Measurements from ENCODE around the gene RHPN2.

The RHPN2 gene

DNA sequence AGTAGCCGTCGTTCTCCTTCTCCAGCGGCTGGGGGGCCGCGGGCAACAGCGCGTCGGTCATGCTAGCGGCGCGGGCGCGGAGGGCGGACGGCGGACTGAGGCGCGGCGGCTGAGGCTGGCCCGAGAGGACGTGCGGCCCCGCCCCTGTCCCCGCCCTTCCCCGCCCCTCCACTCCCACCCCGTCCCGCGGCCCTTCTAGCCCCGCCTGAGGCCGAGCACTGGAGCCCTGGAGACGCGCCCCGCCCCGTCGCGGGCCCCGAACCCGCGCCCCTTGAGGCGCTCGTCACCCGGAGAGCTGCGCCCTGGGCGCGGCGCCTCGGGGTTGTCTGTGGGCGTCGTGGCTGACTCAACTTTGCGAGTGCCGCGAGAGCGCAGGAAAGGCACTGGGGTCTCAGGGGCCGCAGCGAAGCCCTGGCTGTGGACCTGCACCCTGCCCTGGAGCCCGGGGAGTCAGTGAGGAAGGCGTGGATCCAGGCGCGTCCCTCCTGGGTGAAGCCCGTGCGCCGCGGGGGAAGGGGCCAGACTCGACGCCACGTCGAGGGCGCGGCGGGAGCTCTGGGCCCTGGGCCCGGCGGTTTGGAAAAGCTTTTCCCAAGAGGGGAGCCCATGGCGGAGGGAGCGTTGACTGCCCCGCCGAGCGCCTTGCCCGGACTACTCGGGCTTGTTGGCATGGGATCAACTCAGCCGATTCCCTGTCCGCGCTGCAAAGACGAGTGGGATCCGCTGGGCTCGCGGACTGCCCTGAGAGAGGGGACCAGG, at the start of gene RHPN2:
TSS of gene RHPN2 (minus strand) at position 97 of the 759 bp plus-strand sequence. CDS start at position 61, 36 bp downstream.
- peak; percentile 78 for DNase-seq (ENCODE audit: low spot score)

DNA sequence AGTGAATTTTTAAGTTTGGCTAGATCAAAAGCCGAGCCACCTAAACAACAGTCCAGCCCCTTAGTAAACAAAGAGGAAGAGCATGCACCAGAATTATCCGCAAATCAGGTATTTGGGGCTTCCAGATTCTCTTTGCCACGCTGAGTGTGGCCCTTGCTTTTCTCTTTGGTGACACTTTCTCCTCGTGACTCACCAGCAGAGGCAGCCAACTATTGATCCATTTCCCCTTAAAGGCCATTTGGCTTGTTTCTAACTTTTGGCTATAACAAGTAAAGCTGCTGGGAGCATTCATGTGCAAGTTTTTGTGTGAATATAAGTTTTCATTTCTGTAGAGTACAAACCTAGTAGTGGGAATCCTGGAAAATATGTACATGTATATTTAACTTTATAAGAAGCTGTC, 49.6 kb upstream of the RHPN2 start:
- no peak for DNase-seq (ENCODE audit: low spot score)

DNA sequence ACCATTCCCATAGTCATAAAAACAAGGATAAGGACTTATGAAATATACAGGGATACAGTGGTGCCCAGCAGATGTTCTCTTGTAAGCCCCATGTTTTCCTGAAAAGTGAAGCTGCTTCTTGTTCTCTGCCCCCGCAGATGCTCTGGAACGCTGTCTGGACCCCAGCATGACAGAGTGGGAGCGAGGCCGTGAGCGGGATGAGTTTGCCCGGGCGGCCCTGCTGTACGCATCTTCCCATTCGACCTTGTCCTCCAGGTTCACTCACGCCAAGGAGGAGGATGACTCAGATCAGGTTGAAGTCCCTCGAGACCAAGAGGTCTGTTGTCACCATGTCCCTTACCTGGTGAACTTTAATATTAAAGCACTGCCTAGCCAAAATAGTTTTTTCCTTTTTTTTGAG, 46.9 kb upstream of the RHPN2 start:
- no peak for DNase-seq (ENCODE audit: low spot score)

DNA sequence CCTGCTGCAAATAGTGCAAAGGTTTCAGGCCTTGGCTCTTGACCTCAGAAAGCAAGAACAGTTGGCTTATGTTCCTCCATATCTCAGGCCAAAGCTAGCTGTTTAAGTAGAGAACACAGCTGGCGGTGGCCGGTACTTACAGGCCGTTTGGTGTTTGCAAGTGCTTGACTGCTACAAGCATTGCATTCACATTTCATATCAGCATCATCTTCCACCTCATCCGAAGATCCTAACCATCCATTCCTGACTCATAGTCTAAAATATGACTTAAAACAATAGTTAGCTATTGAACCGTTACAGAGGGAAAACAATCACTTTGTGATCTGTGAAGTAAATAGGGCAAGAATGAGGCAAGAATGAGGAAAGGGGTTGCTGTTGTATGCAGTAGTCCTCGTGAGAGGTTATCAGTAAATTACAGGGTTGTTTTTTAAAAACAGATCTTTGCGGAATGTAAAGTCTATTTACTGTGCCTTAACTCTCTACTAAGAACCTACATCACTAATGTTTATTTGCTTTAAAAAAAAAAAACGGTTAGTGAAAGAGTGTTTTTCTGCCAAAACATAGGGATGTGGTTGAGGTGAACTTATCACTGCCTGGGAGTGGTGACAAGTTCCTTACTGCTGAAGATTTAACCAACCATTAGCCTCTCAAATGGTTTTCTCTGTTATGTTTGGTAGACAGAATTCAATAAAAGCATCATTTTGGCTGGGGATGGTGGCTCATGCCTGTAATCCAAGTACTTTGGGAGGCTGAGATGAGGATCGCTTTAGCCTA, 45.6 kb upstream of the RHPN2 start:
- DNase-seq (ENCODE audit: low spot score), result no peak

DNA sequence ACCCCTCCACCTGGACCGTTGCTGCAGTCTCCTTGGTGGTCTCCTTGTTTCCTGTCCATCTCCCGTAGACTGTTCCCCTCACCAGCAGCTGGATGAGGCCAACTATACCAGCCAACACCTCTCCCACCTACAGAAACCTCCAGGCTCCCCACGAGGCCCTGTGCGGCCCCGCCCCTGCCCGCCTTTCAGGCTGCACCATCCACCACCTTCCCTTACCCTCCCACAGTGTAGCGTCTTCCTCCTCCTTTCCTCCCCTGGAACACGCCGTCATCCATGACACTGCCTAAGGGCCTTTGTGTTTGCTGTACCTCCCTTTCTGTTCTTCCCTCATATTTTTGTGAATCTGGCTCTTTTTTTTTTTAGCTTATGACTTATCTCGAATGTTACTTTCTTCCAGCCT, 43.5 kb upstream of the RHPN2 start:
- DNase-seq (ENCODE audit: low spot score), result no peak

DNA sequence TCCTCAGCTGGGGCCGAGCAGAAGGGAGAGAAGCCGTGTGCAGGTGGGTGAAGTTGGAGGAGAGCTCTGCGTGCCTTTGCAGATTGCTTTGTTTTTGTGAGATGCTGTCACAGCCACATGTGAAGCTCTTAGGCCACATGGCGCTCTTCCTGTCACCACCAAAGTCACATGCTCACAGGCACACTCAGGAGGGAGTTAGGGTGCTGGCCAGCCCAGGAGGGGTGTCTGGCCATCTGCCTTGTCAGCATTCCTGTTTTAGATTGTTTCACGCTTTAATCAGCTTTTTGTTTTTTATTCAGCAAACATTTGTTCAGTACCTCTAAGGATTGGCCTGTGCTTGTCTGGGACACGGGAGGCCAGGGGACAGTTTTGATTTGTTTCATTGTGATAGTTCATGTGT, 38.2 kb upstream of the RHPN2 start:
- no peak for DNase-seq (ENCODE audit: low spot score)

DNA sequence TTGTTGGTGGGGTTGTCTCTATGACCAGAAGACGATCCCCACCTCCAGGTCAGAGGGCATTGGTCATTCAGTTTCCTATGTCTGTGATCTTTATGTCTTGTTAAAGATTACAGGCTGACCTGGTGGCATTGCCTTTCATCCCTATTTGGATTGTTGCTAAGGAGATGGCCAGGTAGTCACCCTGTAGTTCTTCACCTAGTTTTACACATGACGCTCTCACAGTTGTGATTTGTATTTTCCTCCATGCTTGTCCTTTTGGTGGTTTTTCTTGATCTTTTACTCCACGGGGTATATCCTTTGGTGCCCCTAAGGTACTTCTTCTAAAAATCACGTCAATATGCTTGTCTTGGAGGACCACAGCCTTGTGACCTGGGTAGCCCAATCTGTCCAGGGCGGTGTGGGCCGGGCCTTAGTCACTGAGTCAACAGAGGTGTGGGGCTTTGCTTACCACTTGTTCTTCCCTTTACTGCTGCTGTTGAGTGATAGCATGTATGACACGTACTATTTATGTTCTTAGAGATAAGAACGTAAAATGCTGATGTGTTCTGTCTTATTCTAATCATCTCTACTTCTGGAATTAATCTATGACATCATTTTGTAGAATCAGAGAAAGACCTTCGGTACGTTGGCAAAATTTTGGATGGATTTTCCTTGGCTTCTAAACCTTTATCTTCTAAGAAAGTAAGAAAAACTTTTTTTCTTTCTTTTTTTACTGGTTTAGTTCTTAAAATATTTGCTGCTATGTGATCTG, 36.4 kb upstream of the RHPN2 start:
- DNase-seq (ENCODE audit: low spot score), result no peak

DNA sequence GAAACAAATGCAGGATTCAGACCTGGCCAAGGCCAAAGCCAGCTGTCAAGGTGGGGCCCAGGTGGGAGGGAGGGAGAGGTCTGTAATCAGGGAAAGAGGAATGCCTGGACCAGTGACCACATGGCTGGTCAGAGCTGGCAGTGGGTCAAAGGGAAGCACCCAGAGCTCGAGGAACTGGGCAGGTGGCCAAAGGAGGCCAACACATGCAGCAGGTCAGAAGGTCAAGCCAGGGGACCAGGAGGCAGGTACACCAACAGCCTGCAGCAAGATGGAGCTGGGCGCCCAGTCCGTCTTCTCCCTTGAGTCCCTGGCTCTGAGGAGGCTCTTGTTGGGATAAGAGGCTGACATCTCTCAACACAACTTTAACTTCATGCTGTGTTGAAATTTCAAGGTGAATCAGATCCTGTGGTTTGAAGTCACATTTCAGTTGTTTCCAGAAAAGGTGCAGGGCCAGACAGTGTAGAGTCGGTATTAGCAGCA, 33.4 kb upstream of the RHPN2 start:
- no peak for DNase-seq (ENCODE audit: low spot score)

DNA sequence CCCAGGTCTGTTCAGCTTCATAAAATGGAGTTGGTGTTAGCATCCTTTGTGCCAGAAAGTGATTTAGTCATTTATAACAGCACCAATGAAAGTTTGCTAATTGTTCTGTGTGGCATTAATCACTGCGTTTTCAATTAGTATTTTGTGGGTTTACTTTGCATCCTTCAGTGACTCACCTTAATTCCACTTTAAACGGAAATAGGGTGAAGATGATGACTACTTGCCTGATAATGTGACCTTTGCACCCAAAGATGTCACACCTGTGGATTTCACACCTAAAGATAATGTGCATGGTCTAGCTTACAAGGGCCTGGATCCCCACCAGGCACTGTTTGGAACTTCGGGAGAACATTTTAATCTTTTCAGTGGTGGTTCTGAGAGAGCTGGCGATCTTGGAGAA, 31.3 kb upstream of the RHPN2 start:
- no peak for DNase-seq (ENCODE audit: low spot score)

DNA sequence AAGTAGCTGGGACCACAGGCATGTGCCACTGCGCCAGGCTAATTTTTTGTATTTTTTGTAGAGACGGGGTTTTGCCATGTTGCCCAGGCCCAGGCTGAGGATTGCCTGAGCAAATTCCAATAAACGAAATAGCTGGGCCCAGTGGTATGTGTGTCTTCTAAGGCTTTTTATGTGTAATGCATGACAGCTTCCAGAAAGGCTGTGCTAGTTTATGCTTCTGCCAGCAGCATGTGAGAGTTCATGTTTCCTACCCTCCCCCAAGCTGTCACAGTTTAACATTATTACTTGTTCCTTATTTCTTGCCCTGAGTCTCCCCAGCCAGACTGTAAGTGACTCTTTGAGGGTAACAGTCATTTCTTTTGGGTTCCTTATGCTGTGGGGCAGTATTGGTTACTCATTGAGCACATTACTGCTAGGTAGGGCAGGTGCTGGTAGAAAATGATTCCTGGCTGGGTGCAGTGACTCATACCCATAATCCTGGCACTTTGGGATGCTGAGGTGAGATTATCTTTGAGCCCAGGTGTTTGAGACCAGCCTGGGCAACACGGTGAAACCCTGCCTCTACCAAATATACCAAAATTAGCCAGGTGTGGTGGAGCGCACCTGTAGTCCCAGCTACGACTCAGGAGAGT, 29.9 kb upstream of the RHPN2 start:
- no peak for DNase-seq (ENCODE audit: low spot score)

DNA sequence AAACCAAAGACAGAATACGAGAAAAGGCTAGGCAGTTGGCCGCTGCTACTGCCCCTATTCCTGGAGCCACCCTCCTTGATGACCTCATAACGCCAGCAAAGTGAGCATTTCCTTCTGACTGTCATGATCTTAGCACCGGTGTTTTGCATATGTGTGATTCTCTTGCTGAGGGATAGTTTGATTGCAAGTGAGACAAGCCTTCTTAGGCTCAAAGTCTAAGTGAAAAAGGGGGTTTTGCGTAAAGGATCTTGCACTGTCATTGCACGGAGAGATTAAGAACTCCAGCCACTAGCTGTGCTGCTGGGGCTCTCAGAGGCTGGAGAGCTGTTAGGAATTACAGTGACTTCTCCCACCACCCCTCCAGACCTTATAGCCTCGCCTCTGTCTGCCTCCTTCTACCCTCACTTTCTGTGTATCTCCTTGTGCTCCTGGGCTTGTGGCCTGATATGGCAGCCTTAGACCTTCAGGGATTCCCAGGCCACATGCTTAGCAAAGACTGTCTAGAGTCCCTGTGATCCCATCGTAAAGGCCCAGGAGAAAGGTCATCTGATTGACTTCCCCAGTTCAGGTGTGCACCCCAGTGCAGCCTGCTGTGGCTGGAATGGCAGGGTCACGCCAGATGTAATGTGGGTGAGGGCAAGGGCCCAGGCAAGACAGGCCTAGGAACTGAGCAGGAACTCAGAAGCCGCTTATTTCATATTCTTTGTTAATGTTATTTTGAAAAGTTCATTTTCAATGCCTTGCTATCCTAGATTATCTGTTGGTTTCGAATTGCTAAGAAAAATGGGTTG, 28.9 kb upstream of the RHPN2 start:
- DNase-seq (ENCODE audit: low spot score), result no peak

DNA sequence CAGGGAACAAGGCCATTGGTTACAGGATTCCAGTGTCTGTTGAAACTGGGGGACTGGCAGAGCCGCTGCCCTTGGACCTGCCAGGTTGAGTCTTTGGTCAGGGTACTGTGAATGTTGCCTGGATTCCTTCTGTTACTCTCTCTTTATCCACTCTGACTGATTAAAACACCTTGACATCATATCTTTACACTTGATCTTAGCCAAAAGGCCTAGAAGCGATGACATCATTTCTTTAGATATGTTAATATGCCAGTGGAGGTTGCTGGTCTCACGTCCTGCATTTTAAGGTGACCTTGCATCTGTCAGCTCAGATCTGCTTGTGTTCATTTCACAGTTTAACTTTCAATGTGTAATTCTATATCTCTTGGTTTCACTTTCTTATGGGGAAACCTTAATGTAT, 25.5 kb upstream of the RHPN2 start:
- no peak for DNase-seq (ENCODE audit: low spot score)

DNA sequence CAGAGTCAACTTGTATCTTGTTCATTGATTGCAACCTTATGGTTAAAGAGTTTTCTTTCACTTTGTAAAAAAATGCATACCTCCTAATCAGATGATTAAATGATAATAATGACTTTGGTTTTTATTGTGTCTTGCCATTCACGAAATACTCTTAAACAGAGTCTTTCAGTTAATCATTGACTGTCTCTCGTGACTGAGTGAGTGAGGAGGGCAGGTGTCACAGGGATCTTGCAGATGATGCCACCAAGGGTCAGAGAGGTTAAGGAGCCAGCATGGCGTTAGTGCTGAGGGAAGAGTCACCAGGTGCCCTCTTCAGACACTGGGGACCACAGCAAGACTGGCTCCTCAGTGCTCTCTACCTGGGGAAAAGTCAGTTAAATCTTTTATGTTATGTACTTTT, 24.3 kb upstream of the RHPN2 start:
- DNase-seq (ENCODE audit: low spot score), result no peak

DNA sequence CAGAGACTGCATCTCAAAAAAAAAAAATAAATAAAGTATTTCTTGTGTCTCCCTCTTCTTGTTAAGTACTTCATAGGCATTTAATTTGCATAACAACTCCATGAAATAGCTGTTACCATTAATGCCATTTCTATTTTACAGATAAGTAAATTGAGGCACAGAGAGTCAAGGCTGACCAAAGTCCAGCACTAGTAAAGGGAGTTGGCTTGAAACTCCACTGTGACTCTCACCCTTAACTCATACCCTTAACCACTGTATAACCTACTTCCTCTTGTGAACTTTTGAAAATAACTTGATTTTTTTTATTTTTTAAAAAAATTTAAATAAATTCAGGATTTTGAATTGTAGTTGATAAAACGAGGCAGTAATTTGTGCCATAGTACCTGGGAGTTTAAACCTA, 22.3 kb upstream of the RHPN2 start:
- no peak for DNase-seq (ENCODE audit: low spot score)

DNA sequence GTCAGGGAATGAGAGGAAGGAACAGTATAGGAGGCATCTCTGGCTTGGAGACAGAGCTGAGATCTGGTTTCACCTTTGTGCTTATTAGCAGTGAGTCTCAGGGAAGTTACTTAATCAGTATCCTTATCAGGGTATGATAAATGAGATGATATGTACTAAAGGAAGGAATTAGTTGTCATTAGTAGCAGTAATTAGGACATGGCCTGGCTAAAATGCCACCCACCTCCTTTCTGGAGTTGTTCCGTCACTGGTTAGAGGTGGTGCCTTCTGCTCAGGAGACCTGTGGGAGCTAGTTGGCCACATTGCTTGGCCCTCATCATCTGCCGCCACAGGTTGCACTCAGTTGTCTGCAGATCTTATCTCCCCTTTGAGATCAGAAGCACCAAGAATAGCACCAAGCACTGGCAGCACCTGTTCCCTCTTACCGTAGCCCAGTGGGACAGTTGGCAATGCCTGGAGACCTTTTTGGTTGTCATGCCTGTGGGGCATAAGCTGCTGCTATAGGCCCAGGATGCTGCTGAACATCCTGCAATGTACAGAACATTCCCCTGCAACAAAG, 21.0 kb upstream of the RHPN2 start:
- DNase-seq (ENCODE audit: low spot score), result no peak

DNA sequence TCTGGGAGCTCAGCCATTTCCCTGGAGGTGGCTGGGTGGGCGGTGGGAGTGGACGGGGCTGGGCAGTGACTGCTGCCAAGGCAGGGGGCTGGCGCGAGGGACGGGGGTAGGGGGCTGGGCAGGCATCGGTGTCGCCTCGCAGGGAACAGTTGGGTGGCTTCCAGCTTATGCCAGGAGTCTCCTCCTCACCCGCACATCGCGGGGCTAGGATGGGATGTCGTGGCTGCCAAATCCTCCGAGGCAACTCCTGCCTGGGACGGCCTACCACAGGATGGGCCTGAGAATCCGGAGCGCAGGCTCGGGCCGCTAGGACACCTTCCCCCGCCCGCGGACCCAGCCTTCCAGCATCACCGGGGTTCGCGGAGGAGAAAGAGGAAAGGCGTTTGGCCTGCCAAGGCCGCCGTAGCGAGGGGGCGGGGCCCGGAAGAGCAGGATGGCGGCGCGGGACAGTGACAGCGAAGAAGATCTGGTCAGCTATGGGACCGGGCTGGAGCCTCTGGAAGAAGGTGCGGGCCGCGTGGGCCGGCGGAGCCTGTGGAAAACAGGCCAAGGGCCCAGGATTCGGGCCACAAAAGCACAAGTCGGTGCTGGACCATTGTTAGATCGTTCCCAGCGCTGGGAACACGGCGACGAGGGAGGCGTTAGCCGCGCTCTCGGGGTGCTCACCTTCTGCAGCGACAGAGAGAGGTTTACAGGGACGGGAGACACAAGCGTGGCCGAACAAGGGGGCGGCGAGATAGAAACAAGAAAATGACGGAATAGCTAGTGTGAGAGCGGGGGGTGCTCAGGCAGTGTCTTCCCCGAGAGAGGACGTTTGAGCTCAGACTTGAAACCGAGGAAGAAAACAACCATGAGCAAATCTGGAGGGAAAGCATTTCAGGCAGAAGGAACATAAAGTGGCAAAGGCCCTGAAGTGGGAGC, 16.3 kb upstream of the RHPN2 start, which contains the start of gene GPATCH1:
TSS of gene GPATCH1 (plus strand) at position 421 of the 921 bp plus-strand sequence. CDS start at position 434, 13 bp downstream.
- peak; percentile 90 for DNase-seq (ENCODE audit: low spot score)

DNA sequence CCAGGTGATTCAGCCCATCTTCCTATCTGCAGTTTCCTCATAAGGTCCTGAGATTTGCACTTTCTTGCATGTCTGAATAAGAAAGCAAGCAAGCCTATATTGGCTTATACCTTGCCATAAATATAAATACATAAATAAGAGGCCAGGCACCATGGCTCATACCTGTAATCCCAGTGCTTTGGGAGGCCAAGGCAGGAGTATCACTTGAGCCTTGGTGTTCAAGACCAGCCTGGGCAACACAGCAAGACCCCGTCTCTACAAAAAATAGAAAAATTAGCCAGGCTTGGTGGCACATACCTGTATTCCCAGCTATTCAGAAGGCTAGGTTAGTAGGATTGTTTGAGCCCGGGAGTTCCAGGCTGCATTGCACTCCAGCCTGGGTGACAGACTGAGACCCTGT, 10.8 kb upstream of the RHPN2 start:
- no peak for DNase-seq (ENCODE audit: low spot score)

DNA sequence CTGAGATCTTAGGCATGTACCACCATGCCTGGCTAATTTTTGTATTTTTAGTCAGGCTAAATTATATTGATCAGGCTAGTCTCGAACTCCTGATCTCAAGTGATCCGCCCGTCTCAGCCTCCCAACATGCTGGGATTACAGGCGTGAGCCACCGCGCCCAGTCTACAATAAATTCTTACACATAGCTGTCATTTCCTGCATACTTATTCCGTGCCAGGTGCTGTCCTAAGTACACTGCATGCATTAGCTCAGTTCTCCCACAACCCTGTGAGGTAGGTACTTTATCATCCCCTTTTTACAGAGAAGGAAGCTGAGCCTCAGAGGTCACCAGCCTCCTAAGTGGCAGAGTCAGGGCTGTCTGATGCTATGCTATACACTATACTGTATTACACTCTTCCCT, 7.2 kb upstream of the RHPN2 start:
- no peak for DNase-seq (ENCODE audit: low spot score)

DNA sequence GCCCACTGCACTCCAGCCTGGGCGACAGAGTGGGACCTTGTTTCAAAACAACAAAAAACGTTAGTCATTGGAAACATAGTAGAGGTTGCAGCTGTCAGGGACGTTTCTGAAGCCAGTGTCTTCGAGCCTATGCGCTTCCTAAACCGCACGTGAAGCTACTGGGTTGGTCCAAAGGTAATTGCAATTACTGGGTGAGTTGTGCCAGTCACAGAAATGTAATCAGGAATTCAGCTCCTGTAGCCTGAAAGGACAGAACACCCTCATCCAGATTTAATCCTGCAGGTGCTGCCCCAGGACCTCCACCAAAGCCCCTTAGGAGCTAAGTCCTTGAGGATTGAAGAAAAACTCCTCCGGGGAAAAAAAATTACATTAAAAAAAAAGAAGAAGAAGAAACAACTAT, 2.4 kb upstream of the RHPN2 start:
- no peak for DNase-seq (ENCODE audit: low spot score)

DNA sequence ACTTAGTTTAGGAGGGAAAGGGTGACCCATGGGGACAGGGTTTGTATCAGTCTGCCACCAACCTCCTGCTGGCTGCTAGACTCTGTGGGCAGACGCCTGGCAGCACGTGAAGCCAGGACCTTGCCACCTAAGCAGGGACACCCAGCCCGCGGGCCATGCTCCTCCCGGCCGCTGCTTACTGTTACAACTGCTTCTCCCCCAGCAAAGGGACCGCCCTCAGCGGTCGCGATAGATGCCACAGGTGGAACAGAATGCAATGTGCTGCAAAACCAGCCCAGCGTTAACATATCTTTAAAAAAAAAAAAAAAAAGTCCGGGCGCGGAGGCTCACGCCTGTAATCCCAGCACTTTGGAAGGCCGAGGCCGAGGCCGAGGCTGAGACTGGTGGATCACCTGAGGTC, 1.9 kb upstream of the RHPN2 start:
- no peak for DNase-seq (ENCODE audit: low spot score)
